Coronary artery (tissue), 2 donors: ENCODE data around the gene PPARA.

ENCODE experiments used
- DNase-seq: peaks from one replicate; pipeline ENCODE4 v3.0.0-alpha.2; 2017; ENCODE audit warnings: low spot score
- H3K27ac ChIP-seq, 2 donors: fragments of 200-600 bp; sonication (generic); one replicate each; pipeline ENCODE4 v1.5.1; 2016 to 2019
- H3K4me3 ChIP-seq: fragments of 200-600 bp; sonication (generic); 2 replicates; pipeline ENCODE4 v1.5.1; 2016; ENCODE audit warnings: mild to moderate bottlenecking, moderate library complexity
- CTCF ChIP-seq: fragments of 200-600 bp; sonication (generic); IDR thresholded peaks from one replicate; pipeline ENCODE4 v1.5.1; 2019; ENCODE audit warnings: antibody characterized with exemption

PPARA gene

GRCh38 chr22:46175631-46176030 lies 25.3 kb downstream of the PPARA start:
- no peak overlapping the region for H3K27ac ChIP-seq
- no peak for TF ChIP-seq CTCF
- H3K4me3 ChIP-seq = no peak overlapping the region
- no peak for DNase-seq

- Histone ChIP-seq H3K4me3 (no peak overlapping the region), H3K27ac (no peak overlapping the region)
- DNase-seq = no peak
- no peak for TF ChIP-seq CTCF
Measured at GRCh38 chr22:46176508-46177003, 26.2 kb downstream of the PPARA start.

GRCh38 chr22:46178755-46179505 lies 28.6 kb downstream of the PPARA start:
- no peak for TF ChIP-seq CTCF
- DNase-seq = no peak
- Histone ChIP-seq H3K4me3 (no peak overlapping the region), H3K27ac (no peak overlapping the region)

- no peak for TF ChIP-seq CTCF
- H3K27ac ChIP-seq = no peak overlapping the region
Measured at GRCh38 chr22:46179748-46180147, 29.4 kb downstream of the PPARA start.

GRCh38 chr22:46180370-46181137 lies 30.2 kb downstream of the PPARA start:
- no peak for TF ChIP-seq CTCF
- Histone ChIP-seq H3K4me3 (no peak overlapping the region), H3K27ac (no peak overlapping the region)
- DNase-seq = no peak

More at GRCh38 chr22:46179748-46180147, 29.4 kb downstream of the PPARA start:
- H3K4me3 ChIP-seq = no peak overlapping the region
- no peak for DNase-seq

GRCh38 chr22:46183733-46184132 lies 33.4 kb downstream of the PPARA start:
- TF ChIP-seq CTCF = no peak
- DNase-seq = no peak
- H3K4me3 ChIP-seq = no peak overlapping the region
- H3K27ac ChIP-seq = no peak overlapping the region

GRCh38 chr22:46185283-46185682 lies 35.0 kb downstream of the PPARA start:
- no peak overlapping the region for H3K4me3 ChIP-seq
- TF ChIP-seq CTCF = no peak
- no peak overlapping the region for H3K27ac ChIP-seq
- DNase-seq = no peak
